GM11168 (cell line): ENCODE measurements around the gene RPS28.

ENCODE experiments used
- in situ Hi-C: fragments of 300-500 bp; cut with MboI; formaldehyde crosslinking; loops from one replicate; pipeline ENCODE4 v1.12.0; 2022; ENCODE audit warnings: low sequenced_read_pairs; ENCODE audit not compliant: unreplicated experiment

Gene RPS28

DNA sequence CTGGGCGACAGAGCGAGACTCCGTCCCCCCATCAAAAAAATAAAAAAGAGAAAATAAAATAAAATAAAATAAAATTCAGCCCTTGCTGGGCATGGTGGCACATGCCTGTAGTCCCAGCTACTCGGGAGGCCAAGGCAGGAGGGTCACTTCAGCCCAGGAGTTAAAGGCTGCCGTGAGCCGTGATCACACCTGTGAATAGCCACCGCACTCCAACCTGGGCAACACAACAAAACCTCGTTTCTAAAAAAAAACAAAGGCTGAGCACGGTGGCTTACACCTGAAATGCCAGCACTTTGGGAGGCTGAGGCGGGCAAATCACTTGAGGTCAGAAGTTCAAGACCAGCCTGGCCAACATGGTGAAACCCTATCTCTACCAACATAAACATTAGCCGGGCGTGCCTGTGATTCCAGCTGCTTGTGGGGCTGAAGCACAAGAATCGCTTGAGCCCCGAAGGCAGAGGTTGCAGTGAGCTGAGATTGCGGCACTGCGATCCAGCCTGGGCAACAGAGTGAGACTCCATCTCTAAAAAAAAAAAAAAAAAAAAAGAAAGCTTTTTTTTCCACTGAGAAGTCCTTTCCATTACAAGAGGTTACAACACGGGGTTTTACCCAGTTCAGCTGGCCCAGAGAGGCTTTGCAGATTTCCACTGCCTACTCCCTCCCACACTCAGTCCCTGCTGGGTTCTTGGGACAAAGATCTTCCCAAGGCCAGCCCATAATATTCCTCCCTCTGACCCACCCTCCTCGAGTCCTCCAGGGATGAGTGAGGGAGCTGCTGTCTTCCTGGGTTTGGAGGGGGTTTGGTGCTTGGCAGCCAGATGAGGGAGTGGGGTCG is 49.1 kb downstream of the RPS28 start:
- in situ Hi-C loops: no loop called here

DNA sequence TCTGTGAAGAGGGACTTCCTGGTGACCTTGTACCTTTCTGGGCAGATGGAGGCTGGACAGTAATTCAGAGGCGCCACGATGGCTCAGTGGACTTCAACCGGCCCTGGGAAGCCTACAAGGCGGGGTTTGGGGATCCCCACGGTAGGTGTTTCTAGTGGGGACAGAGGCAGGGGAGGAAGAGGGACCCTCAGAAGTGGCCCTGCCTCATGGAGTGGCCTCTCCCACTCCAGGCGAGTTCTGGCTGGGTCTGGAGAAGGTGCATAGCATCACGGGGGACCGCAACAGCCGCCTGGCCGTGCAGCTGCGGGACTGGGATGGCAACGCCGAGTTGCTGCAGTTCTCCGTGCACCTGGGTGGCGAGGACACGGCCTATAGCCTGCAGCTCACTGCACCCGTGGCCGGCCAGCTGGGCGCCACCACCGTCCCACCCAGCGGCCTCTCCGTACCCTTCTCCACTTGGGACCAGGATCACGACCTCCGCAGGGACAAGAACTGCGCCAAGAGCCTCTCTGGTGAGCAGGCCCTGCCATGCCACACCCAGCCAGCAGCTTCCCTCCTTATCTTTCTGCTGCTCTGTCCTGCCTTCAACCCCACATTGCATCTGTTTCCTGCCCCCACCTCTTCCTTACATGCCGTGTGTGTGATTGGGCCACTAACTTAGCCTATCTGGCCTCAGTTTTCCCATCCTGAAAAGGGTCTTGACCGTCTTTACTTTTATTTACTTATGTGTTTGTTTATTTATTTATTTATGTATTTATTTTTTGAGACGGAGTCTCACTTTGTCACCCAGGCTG is 49.9 kb downstream of the RPS28 start:
- in situ Hi-C loops: no loop called here
